GM21723 (cell line): ENCODE results near the gene GDAP2.

Experiments used
- ATAC-seq: cut with Tn5 transposase; IDR thresholded peaks from one replicate; pipeline ENCODE4 v1.9.1; 2021; ENCODE audit warnings: mild to moderate bottlenecking, moderate library complexity; ENCODE audit not compliant: unreplicated experiment

The GDAP2 gene

GRCh38 chr1:117814856-117815797 is 114.3 kb downstream of the GDAP2 start:
- no peak for ATAC-seq
